LoVo (cell line): ENCODE measurements around the gene CHD2.

Source experiments
- DNase-seq: peaks from one replicate; pipeline ENCODE4 v3.0.0-alpha.2; 2016; ENCODE audit warnings: low spot score

Gene CHD2

DNA sequence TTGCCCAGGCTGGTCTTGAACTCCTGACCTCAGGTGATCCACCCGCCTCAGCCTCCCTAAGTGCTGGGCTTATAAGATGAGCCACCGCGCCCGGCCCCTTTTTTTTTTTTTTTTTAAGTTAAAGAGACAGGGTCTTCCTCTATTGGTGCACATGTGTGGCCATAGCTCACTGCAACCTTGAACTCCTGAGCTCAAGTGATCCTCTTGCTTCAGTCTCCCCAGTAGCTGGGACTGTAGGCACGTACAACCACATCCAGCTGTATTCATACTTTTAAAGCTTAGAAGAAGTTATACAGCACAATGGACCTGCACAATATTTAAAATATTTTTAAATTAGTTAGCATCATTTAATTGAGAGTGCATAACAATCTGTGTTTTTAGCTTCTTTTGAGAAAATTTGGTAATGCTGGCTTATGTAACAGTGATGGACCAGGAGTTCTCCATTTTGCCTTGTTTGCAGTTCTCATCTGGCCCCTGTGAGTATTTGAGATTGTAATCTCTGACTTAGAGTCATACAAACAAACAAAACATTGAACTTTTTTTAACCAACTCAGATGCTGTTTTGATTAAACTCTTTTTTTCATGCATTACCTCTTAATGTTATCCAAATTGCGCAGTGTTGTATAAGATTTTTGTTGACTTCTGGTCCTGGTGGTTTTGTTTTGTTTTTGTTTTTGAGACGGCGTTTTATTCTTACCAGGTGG is 33.0 kb downstream of the CHD2 start:
- no peak for DNase-seq

- DNase-seq: no peak
These were observed 33.7 kb downstream of the CHD2 start for GRCh38 chr15:92933831-92934230.

- DNase-seq: no peak
These were observed 34.6 kb downstream of the CHD2 start for GRCh38 chr15:92934716-92935115.

- DNase-seq: no peak
These were observed 36.0 kb downstream of the CHD2 start for GRCh38 chr15:92936138-92936537.

- no peak for DNase-seq
These were observed 36.6 kb downstream of the CHD2 start for GRCh38 chr15:92936693-92937092.

DNA sequence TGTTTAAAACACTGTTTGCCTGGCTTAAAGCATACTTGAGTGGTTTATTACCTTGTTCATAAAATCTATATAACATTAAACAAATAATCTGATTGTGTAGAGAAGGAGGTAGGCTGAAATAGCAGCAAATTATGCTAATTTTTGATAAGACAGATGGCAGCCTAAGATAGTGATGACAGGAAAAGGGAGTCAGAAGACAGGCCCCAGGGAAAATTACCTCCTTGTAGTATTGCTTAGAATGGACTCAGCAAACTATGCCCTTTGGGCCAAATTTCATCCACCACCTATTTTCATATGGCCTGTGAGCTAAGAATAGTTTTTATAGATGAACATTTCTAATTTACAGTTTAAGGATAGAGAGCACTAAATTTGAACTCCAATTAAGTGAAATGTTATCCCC is 37.8 kb downstream of the CHD2 start:
- no peak for DNase-seq

DNA sequence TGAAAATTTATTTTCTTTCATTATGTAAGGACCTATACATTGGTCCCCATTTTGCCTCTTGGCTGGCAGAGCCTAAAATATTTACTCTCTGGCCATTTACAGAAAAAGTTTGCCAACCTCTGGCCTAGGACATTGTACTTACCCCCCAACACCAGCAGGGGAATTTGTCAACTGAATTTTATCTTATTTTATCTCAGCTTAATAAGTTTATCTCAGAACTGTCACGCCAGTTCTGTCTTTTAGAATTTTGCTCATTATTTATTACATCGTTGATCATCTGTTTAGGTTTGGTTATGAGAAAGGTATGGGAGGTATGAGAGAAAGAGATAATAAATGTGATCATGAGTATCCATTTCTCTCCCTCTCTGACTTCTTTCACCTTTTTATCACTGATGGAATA is 38.3 kb downstream of the CHD2 start:
- no peak for DNase-seq

DNA sequence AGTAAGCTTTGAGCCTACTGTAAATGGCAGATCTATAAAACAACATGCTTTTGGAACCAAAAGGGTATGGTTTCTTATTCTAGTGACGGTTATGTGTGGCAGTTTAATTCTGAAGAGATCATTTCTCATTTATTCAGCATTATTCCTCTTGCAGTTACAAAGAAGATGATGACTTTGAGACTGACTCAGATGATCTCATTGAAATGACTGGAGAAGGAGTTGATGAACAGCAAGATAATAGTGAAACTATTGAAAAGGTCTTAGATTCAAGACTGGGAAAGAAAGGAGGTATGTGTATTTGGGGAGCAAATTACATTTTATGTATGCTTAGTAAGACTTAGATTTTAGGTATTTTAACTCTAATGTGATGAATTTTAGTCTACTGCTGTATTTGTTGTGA is 41.5 kb downstream of the CHD2 start:
- DNase-seq: no peak

- no peak for DNase-seq
These were observed 42.6 kb downstream of the CHD2 start for GRCh38 chr15:92942706-92943105.

DNA sequence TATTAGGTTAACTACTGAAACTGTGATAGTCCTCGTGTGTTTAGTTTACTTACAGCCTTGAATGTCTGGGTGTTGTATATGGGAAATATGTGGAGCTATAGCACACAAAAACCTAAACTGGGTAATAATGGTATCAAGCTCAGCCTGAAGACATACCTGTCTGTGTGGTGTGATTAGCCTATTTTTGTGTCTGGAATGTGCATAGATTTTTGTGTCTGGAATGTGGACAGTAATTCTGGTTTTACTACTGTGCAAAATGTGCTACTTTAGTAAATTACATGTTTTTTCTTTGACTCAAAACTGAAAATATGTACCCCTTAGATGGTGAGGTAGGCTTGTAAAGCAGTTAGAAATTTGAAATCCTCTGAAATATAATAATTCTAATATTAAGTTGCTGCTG is 43.5 kb downstream of the CHD2 start:
- DNase-seq: no peak

DNA sequence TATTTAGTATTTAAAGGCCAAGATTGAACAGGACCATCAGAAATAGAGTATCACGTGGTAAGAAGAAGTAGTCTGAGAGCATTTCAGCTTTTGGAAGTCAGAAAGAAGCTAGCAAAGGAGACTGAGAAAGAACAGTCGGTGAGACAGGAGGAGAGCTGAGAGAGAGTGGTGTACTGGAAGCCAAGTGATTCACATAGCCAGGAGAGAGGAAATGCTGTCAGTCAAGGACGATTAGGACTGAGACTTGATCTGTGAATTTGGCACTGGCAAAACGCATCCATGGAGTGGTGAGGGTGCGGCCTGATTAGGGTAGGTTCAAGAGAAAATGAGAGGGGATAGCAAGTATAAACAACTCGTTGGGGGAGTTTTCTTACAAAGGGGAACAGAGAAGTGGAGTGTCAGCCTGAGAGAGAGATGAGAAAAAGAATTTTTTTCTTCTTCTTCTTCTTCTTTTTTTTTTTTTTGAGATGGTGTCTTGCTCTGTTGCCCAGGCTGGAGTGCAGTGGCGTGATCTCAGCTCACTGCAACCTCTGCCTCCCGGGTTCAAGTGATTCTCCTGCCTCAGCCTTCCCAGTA is 44.9 kb downstream of the CHD2 start:
- no peak for DNase-seq

GRCh38 chr15:92947071-92947730 is 47.1 kb downstream of the CHD2 start:
- DNase-seq: no peak

GRCh38 chr15:92949604-92950249 is 49.6 kb downstream of the CHD2 start:
- peak; percentile 63 for DNase-seq

DNA sequence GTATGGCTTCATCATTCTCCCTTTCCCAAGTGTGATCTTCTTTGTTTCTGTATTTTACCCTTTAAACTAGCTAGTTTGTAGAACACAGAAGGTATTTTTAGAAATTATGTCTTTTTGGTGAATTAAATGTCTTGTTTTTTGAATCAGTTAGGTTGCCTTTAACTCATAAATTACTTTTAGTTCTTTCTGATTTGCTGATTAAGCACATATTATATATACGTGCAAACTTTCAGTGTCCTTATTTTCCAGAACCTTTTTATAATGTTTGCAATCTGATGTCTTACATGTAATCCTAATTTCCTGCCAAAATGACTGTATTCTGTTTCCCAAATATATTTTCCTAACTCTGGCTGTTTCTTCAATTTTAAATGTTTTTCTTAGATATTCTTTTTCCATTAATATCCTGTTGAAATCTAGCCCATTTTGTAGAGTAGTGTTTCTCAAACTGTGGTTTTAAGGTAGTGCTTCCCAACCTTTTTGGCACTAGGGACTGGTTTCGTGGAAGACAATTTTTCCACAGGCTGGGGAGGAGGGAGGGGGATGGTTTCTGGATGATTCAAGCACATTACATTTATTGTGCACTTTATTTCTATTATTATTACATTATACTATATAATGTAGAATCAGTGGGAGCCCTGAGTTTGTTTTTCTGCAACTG is 51.8 kb downstream of the CHD2 start:
- DNase-seq: no peak

DNA sequence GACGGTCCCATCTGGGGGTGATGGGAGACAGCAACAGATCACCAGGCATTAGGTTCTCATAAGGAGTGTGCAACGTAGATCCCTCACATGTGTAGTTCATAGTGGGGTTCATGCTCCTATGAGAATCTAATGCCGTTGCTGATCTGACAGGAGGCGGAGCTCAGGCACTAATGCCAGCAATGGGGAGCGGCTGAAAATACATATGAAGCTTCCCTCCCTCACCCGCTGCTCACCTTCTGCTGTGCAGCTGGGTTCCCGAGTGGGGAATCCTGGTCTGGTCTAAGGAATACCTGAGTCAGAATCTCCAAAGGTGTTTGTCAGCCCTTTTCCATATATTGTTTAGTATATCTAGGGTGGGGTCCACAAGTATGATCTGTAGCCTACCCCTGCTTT is 52.3 kb downstream of the CHD2 start:
- DNase-seq: no peak

DNA sequence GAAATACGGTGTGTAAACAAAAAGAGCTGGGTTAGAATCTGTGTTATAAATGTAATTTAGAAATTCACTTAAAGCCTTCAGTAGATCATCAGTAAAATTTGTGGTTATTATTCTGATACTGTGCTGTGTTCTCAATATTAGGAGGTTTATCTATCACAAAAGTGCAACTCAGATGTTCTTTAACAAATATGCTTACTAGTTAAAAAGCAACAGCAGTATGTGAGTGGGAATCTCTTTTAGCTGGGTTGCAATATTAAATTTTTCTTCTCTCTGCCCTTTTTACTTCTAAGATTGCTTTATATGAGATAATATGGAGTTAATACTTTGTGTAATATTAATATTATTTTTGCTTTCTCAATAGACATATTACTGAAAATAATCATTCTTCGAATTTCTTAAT is 53.4 kb downstream of the CHD2 start:
- no peak for DNase-seq

DNA sequence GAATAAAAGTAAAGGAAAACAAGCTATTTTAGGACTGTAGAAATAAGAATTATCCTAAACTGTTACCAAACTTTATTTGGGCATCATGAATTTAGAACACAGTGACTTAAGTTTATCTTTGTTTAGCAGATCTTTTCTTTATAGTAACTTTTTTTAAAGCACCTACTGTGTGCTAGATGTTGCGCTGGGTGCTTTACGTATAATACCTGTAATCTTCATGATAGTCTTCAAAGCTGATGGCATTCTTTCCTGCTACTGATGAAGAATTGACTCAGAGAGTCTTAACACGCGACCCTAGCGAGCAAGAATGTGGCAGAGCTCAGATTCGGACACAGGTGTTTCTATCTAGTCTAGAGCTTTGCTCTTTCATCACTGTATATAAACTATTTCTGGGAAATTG is 53.9 kb downstream of the CHD2 start:
- no peak for DNase-seq

- DNase-seq: no peak
These were observed 54.5 kb downstream of the CHD2 start for GRCh38 chr15:92954578-92954977.

- no peak for DNase-seq
These were observed 55.6 kb downstream of the CHD2 start for GRCh38 chr15:92955706-92956105.

DNA sequence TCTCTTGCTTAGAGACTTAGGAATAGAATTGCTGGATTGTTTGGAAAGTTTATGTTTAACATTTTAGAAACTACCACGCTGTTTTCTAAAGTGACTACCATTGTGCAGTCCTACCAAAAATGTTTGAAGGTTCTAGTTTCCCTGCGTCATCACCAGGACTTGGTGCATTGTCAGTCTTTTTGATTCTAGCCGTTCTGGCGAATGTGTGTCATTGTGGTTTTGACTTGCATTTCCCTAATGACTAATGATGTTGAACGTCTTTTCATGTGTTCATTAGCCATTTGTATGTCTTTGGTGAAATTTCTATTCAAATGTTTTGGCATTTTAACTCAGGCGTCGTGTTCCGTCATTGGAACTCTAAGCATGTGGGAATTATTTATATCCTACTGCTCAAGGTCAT is 58.0 kb downstream of the CHD2 start:
- no peak for DNase-seq

DNA sequence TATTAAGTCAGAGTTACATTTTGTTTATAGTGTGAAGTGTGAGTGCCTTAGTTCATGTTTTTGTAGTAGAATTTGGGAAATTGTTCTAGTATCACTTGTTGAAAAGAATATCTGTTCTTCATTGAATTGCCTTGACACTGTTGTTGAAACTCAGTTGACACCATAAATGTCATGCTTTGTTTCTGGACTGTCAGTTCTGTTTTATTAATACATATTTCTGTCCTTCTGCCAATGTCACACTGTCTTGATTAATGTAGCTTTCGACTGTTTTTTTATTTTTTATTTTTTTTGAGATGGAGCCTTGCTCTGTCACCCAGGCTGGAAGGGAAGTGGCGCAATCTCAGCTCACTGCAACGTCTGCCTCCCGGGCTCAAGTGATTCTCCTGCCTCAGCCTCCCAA is 59.1 kb downstream of the CHD2 start:
- no peak for DNase-seq

- no peak for DNase-seq
These were observed 61.0 kb downstream of the CHD2 start for GRCh38 chr15:92960996-92961681.
